HG02943 (cell line): Measurements from ENCODE around the gene APOL6.
"Not testable (repeated sequence)": the region's sequence is repeated elsewhere in the genome, so short reads cannot be mapped to it uniquely, and the experiment has no call there.

Experiments used
- ATAC-seq: cut with Tn5 transposase; IDR thresholded peaks from one replicate; pipeline ENCODE4 v1.9.1; 2021; ENCODE audit warnings: mild to moderate bottlenecking, low read depth, moderate library complexity; ENCODE audit not compliant: unreplicated experiment

Gene APOL6

DNA sequence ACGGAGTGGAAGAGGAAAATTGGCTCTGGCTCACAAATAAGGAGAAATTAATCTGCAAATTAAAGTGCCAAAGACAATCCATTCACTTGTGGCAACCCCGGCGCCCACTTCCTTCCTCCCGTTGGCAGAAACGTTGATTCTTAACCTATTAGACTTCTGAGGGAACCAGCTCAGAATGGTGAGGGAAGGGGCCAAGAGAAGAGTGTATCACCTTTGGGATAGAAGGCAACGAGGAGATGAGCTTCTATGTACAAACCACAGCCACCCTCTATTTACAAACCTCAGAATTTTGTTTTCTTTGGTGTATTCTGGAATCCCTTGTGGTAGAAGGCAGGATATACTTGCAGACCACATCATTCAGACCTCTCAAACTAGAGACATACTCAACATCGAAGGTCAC is 32.2 kb upstream of the APOL6 start:
- no peak for ATAC-seq

DNA sequence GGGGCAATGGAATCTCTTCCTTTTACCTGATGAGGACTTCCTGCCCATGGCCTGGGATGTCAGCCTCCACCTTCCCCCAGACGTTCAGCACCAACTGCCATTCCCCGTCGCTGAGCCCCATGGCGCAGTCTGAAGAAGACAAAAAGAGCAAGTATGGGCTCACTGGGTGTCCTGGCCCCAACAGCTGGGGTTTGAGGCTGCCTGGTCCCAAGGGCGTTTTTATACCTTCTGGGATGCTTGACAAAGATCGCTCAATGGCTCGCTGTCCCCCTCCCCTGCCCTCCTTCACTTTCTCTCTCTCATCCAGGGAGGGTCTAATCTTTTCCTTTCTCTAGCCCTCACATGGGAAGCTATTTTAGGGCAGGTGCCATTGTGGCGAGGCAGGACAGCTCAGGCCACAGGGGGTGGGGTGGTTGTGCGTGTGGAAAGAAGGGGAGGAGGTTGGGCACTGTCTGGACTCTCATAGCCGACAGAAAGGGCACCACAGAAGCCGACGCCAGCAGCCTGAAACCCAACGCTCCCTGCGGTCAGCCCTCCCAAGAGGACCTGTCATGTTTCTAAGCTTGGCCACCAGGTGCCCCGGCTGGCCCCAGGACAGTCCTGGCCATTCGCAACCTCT is 31.0 kb upstream of the APOL6 start, which contains the start of gene MB:
Gene MB (minus strand): TSS at position 193 of the 619 bp plus-strand sequence. CDS start 72 bp downstream, at position 121.
- no peak for ATAC-seq

DNA sequence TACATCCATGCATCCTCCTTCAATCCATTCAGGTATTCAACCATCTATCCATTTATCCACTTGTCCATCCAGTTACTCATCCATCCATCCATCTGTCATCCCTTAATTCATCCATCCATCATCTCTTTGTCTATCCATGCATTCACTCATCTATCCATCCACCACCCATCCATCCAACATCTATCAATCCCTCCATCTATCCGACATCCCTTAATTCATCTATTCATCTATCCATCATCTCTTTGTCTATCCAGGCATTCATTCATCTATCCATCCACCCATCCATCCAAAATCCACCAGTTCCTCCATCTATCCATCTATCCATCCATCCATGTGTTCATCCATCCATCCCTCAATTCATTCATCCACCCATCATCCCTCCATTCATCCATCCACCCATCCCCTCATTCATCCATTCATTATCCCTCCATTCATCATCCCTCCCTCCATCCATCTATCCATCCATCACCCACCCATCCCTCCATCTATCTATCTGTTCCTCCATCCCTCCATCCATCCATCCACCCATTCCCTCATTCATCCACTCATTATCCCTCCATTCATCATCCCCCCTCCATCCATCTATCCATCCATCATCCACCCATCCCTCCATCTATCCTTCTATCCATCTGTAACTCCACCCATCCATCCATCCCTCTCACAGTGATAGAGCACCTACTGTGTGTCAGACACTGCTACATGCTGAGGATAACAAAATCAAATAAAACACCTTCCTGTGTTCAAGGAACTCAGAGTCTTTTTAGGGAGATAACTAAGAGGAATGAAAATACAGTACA is 29.6 kb upstream of the APOL6 start:
- no peak for ATAC-seq

DNA sequence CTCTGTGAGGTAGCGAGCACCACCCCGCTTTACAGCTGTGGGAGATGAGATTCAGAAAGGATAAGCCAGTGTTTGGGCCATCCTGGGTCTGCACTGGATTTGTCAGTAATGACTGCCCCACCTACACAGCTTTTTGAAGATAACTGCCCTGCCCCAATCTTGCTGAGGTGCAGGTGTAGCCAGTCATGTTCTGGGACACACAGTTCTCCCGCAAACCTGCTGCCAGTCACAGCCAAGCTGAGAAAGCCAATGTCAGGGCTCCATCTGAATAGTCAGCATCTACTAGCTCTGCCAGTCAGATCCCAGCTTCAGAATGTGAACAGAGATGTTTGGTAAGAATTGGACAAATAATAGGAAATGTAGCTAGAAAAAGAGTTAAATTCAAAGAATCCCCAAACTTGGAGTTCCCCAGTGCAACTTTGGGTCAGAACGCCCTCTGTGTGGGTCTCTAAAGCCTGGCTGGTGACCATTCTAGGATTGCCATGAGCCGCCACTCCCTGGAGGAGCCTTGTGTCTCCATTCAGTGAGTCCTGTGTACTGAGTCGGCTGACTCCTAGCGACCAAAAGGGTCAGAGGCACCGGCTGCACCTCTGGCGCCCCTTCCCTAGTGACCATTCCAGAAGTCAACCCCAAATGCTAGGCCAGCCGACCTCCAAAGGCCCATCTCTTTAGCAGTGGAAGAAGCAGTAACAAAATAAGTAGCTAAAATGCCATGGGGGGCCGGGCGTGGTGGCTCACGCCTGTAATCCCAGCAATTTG is 28.7 kb upstream of the APOL6 start:
- ATAC-seq, result no peak

DNA sequence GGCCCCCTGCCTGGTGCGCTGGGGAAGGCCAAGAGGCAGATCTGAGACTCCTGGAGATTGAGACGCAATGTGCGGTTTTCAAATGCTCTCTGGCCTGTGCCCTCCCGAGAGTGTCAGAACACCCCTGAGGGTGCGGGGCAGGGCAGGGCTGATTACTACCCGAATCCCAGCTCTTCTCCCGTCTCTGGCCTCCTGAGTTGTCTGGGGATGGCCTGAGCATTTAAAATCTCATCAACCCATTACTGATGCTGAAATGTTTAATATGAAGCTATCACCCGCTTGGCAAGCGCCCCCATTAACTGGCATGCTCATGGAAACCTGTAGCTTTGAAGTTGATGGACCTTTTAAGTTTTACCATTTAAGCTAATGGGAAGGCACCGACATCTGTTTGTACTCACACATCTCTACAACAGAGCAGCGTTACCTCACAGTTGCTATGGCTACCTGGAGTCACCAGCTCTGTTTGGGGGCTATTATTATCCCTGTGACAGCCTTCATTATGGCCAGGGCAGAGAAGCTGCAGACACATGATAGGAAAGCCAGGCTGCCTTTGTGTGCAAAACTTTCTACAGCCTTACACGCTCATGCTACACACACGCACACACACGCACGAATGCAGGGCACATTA is 27.5 kb upstream of the APOL6 start:
- ATAC-seq, result no peak

DNA sequence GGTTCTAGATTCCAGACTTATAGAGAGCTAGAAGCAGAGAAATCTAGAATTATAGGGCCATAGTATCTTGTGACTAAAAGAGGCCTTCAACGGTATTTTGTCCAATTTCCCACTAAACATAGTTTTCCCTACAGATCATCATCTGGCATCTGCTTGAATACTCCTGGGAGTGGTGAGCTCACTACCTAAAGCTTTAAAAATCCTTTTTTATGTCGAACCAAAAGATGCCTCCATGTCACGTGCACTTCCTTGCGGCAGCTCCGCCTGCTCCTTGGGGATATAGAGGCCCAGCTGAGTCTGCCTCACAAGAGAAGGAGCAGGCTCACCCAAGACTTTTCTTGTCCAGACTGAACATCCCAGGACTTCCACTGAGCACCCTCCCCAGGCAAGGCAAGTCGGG is 26.8 kb upstream of the APOL6 start:
- ATAC-seq, result no peak

DNA sequence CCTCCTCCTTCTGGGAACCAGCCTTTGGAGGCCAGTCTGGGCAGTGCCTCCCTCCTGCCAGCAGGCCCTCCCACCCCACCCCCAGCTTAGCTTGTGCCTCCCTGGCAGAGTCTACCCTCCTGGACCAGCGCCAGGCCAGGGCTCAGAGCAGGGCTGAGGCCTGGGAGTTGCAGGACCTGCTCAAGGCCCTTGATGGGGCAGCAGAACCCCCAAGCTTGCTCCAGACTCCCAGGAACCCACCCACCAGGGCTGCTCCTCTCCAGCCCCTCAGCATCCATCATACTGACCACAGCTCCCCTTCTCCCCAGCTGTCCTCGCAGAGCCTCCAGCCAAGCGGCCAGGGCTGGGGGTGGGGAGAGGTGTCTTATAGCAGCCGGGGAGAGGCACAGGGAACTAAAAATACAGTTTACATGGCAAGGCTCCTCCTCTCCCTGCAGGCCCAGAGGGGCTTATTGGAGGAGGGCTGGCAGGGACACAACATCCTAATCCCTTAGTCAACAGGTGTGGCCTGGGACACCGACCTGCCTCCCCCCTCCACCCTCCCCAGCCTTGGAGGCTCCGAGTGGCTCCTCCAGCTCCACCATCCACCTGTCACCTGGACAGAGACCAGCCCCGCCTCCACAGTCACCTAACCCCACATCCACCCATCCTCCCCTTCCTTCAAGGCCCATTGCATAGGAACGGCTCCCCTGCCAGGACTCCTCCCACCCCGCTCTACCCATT is 25.9 kb upstream of the APOL6 start:
- no peak for ATAC-seq

DNA sequence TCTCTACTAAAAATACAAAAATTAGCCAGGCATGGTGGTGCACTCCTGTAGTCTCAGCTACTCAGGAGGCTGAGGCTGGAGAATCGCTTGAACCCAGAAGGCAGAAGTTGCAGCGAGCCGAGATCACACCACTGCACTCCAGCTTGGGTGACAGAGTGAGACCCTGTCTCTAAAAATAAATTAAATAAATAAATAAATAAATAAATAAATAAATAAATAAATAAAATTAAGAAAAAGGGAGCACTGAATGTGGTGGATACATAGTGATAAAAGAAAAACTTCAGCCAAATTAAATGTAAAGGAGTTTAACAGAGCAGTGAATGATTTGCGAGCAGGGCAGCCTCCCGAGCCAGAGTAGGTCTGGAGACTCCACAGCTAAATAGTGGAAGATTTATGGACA is 24.4 kb upstream of the APOL6 start:
- not testable (repeated sequence) for ATAC-seq

DNA sequence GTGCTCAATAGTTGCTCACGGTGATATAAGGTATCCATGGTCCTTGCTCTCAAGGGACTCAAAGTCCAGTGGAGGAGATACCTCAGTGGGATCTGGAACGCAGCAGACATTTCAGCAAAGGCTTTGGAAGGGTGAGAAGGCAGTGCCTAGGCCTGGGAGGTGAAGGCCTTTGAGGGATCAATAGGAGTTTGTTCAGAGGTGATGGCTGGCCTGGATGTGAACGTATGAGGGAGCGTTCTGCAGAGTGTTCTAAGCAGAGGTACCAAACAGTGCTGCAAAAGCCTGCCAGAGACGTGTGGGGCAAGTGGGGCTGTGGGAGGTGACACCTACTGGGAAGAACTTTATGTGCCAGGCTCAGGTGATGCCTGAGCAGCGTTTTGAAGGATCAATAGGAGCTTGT is 23.7 kb upstream of the APOL6 start:
- ATAC-seq, result no peak

DNA sequence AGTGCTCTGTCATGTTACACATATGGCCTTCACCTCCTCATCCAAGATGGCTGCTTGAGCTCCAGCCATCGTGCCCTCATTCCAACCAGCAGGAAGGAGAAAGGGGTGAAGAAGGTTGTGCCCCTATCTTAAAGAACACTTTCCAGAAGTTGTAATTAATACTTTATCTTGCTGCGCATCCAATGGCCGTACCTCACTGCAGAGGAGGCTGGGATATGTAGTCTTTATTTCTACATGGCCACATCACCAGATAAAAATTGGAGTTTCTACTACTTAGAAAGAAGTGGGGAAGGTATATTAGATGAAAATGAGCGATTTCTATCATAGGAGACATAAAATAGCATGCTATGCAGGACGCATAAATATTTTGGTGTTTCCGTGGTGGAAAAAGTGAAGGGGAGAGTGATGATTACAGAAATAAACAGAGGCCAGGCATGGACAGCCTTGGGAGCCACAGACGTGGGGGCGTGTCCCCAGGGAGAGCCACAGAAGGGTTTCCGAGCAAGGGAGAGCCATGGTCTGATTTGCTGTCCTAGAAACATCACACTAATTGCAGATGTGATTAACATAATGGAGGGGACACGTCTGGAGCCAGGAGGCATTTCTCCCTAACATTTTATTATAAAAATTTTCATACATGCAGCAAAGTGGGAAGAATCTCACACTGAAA is 22.3 kb upstream of the APOL6 start:
- ATAC-seq, result no peak

DNA sequence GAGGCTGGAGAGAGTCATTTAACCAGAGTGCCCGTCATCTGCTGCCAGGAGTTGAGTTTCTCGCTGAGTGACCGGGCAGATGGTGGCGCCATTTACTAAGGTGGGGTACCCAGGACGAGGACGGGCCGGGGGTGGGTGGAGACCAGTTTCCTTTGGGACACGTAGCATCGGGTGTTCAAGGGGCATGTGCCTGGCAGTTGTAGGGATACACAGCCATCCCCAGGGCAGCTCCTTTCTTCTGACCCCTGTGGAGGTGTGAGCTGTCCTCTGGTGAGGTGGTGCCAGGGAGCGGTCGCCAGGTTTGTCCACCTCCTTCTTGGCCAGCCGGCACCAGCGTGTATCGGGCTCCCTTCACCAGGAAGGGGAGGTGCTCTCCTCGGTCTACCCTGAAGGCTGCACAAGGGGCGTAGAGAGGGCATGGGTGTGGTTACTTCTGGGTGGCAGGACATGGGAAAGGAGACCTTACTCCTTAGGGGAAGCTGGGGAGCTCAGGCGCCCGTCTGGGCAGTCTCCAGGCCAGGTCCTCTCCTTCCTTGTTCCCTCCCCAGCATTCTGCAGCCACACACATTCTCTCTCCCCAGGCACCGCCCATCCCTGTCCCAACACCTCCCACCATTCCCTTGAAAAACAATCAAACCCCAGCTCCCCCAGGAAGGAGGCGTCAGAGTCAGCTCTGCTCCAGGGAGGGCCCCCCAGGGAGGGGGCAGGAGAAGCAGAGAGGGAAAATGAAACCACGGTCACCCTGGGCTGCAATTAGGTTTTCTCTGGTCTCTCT is 20.8 kb upstream of the APOL6 start:
- no peak for ATAC-seq

DNA sequence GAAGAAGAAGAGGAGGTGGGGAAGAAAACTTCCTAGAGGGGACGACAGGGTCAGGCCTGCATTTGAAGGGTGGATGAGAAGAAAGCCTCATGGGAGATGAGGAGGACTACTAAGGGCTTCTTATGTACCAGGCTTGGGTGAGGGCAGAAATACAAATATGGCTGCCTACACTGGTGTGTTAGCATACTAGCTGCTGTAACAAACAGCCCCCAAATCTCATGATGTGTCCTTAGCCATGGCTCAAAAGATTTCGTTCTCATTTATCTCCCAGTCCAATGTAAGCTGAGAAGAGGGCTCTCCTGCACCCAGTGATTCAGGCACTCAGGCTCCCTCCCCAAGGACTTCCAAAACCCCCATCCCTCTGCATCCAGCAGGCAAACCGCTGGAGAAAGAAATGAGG is 19.5 kb upstream of the APOL6 start:
- no peak for ATAC-seq

DNA sequence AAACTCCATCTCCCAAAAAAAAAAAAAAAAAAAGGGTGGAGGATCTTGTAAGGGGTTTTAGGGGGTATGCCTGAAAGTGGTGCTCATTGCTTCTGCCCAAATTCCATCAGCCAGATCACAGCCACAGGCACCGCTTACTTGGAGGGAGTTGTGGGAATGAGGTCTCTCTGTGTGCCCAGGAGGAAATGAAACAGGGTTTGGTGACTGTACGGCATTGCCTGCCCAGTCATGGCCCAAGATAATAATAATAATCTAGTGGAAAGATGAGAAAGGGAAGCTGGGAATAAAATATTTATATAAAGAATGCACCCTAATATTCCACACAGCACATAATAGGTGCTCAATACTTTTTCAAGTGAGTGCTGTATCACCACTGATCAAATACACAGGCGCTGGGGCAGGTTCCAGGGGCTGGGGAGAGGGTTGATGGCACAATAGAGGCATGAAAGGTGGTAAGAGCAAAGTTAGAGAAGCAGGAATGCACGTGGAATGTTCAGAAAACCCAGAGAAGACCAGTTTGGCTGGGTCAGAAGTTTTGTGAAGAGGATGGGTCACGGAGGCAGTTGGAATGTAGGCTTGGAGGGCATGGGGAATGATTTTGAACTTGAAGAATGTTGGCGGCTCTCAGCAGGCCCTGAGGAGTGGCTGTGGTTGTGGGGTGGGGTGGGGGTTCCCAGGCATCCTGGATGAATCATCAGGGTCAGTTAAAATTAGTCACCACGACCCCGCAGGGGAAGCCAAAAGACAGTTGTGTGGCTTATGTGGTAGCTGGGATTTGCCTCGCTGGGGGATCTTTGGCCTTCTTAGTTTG is 18.6 kb upstream of the APOL6 start:
- ATAC-seq, result no peak

DNA sequence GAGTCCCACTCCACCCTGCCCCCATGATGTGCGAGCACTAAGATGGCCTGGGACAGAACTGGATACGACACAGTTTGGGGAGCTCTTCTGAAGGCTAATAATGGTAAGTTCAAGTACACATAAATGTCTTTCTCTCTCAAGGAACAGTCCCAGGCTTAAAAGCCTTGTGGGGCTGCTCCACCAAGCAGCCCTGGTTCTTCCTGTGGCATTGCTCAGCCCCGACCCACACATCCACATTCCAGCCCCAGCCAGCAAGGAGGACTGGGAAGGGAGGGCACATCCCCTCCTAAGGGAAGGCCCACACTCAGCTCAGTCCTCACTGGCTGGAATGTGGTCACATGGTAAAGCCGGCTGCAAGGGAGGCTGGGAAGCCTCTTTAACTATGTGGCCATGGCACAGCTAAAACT is 17.9 kb upstream of the APOL6 start:
- ATAC-seq, result no peak

DNA sequence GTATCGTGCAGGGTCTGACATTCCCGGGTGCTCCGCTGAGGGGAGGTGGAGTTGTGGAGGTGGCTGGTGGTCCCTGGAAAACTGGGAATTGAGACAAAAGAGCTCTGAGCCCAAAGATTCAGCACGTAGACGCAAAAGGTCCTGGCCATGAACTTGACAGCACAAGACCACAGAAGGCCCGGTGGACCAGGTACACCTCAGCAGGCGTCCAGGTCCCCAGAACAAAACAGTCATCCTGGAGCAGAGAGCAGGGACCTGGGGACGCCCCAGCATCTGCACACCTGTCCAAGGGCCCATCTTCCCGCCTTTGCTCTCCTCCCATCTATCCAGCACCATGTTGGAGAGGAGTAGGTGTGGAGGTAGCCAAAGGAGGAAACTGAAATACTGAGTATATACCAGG is 17.4 kb upstream of the APOL6 start:
- ATAC-seq, result no peak

DNA sequence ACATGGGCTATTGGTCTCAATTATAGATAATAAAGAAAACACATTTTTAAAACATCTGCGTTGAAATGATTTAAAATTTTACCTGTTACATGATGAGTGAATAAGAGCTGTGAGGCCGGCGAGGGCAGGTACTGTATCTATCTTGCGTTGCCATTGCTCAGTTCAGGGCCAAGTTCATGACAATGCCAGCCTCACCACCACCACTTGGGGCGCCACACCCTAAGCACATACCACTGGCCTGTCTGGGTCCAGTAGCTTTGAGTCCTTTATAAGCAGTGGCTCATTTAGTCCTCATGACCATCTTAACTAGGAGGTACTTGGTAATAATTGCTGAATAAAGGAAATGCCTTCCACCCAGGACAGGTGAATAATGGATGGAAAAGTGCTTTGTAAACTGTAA is 16.6 kb upstream of the APOL6 start:
- no peak for ATAC-seq

DNA sequence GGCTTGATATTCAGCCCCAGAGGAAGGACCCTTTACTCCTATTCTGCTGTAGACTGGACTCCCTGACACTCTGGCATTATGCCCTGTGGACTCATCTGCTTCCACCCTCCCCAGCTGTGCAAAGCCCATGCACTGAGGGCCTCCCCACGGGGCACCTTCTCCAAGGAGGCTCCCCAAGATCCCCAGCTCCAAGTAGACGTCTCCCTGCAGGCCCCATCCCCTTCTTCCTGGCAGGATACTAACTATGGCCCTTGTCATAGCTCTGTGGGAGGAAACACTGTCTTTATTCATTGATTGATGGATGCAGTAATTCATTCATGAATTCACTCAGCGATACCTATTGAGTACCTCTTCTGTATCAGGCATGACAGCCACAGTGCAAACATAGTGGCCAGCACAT is 15.3 kb upstream of the APOL6 start:
- ATAC-seq, result no peak

DNA sequence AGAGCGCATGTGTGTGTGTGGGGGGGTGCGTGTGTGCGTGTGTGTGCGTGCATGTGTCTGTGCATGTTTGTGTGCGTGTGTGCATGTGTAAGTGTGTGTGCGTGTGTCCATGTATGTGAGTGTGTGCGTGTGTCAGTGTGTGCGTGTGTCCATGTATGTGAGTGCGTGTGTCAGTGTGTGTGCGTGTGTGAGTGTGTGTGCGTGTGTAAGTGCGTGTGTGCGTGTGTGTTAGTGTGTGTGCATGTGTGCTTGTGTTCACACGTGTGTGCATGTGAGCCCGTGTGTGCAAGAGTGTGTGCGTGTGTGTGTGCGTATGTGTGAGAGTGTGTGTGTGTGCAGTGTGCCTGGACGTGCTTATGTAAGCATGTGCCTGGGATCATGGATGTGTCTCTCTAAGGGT is 14.7 kb upstream of the APOL6 start:
- ATAC-seq, result no peak
